OCI-LY1 (cell line): Measurements from ENCODE around the gene TOR1A.
"Not testable (repeated sequence)": the region's sequence is repeated elsewhere in the genome, so short reads cannot be mapped to it uniquely, and the experiment has no call there.

ENCODE experiments used
- H2AFZ ChIP-seq: fragments of 200-600 bp; sonication (generic), shearing (Covaris generic); 2 replicates; pipeline ENCODE4 v1.6.0; 2014; ENCODE audit warnings: antibody characterized with exemption, mild to moderate bottlenecking, low read length
- H3F3A ChIP-seq: fragments of 200-600 bp; sonication (generic), shearing (Covaris generic); 2 replicates; pipeline ENCODE4 v1.6.0; 2014; ENCODE audit warnings: mild to moderate bottlenecking, antibody characterized with exemption, low read length, moderate library complexity; ENCODE audit not compliant: insufficient read depth
- H3K27ac ChIP-seq: fragments of 200-600 bp; sonication (generic); 2 replicates; pipeline ENCODE4 v1.5.1; 2014; ENCODE audit warnings: low read length, mixed run types, mild to moderate bottlenecking, low read depth; ENCODE audit not compliant: poor library complexity, severe bottlenecking
- H3K27me3 ChIP-seq: fragments of 200-600 bp; sonication (generic); 2 replicates; pipeline ENCODE4 v1.6.0; 2014; ENCODE audit warnings: antibody characterized with exemption, mild to moderate bottlenecking, low read length, moderate library complexity; ENCODE audit not compliant: insufficient read depth
- H3K36me3 ChIP-seq: fragments of 200-600 bp; sonication (generic); 2 replicates; pipeline ENCODE4 v1.6.1; 2014; ENCODE audit warnings: mild to moderate bottlenecking, antibody characterized with exemption, low read length, moderate library complexity, mixed read lengths; ENCODE audit not compliant: insufficient read depth
- H3K4me1 ChIP-seq: fragments of 200-600 bp; sonication (generic); 2 replicates; pipeline ENCODE4 v1.5.1; 2014; ENCODE audit warnings: mild to moderate bottlenecking, low read length, moderate library complexity; ENCODE audit not compliant: insufficient read depth, severe bottlenecking
- H3K4me2 ChIP-seq: fragments of 200-600 bp; sonication (generic), shearing (Covaris generic); 2 replicates; pipeline ENCODE4 v1.6.1; 2014; ENCODE audit warnings: low read length
- H3K4me3 ChIP-seq: fragments of 200-600 bp; sonication (generic); 2 replicates; pipeline ENCODE4 v1.5.1; 2014; ENCODE audit warnings: low read length, low read depth, mild to moderate bottlenecking, mixed read lengths; ENCODE audit not compliant: poor library complexity, severe bottlenecking
- H3K79me2 ChIP-seq: fragments of 200-600 bp; shearing (Covaris generic); 2 replicates; pipeline ENCODE4 v1.6.1; 2016; ENCODE audit warnings: mixed run types, low read length, mixed read lengths; ENCODE audit not compliant: insufficient read depth
- H3K9ac ChIP-seq: fragments of 200-600 bp; sonication (generic), shearing (Covaris generic); 2 replicates; pipeline ENCODE4 v1.6.1; 2014; ENCODE audit warnings: mild to moderate bottlenecking, low read length, mixed read lengths
- H3K9me2 ChIP-seq: fragments of 200-600 bp; sonication (generic), shearing (Covaris generic); 2 replicates; pipeline ENCODE4 v1.6.1; 2014; ENCODE audit warnings: low read depth, mild to moderate bottlenecking, low read length, mixed read lengths
- H3K9me3 ChIP-seq: fragments of 200-600 bp; shearing (Covaris generic); 2 replicates; pipeline ENCODE4 v1.6.1; 2014; ENCODE audit warnings: low read length, mixed read lengths
- H4K20me1 ChIP-seq: fragments of 200-600 bp; sonication (generic), shearing (Covaris generic); 2 replicates; pipeline ENCODE4 v1.6.0; 2016; ENCODE audit warnings: mild to moderate bottlenecking, low read length; ENCODE audit not compliant: insufficient read depth
- EZH2 ChIP-seq: fragments of 200-600 bp; sonication (generic), shearing (Covaris generic); IDR thresholded peaks from 2 replicates; pipeline ENCODE4 v1.8.0; 2017; ENCODE audit warnings: borderline replicate concordance, mixed run types, mild to moderate bottlenecking, antibody characterized with exemption, low read length, moderate library complexity, mixed read lengths
- TF ChIP-seq, protein P1 (sequence below): fragments of 200-600 bp; sonication (generic), shearing (Covaris generic); IDR thresholded peaks from 2 replicates; pipeline ENCODE4 v1.5.1; 2017; ENCODE audit warnings: mild to moderate bottlenecking, antibody characterized with exemption, low read length, moderate library complexity, mixed read lengths

TOR1A gene

DNA sequence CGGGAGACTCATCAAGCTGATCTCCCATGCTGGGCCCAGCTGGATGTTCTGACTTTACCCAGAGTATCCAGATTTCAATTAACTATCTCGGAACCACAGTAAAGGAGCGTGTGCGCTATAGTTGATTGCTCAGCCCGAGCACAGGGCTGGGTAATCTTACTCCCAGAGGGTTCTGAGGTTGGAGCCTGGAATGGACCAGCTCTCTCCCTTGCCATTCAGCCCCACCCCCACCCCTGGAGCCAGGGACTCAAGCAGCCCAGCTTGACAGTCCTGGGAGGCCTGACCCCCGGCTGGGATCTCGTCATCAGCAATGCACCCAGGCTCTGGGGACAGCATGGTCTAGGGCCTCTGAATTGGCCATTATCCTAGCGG is 47.4 kb downstream of the TOR1A start:
- Histone ChIP-seq H2AFZ (no peak overlapping the region), H3K36me3 (no peaks in the 10 kb centered on the region), H3K4me2 (no peak overlapping the region)

DNA sequence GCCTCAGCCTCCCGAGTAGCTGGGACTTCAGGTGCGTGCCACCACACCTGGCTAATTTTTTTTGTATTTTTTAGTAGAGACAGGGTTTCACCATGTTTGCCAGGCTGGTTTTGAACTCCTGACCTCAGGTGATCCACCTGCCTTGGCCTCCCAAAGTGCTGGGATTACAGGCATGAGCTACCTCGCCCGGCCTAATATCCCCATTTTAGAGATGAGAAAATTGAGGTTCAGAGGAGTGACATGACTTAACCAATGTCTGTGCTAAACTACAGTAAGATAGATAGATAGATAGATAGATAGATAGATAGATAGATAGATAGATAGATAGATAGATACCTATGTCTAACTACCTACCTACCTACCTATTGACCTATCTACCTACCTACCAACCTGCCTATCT is 47.8 kb downstream of the TOR1A start:
- H3K79me2 ChIP-seq, H3K4me1 ChIP-seq, H3K4me2 ChIP-seq, H2AFZ ChIP-seq, H3K36me3 ChIP-seq, H3K9me3 ChIP-seq, H3K27ac ChIP-seq, H4K20me1 ChIP-seq, H3F3A ChIP-seq, H3K9me2 ChIP-seq, H3K4me3 ChIP-seq, H3K9ac ChIP-seq: not testable (repeated sequence)
- 0 out of 2 replicates have a peak, but pooled peaks cover 12% of the 10 kb centered on the region for H3K27me3 ChIP-seq

More for the DNA sequence above, 47.4 kb downstream of the TOR1A start:
- Histone ChIP-seq H3K79me2 (no peaks in the 10 kb centered on the region), H3K4me1 (no peaks in the 10 kb centered on the region), H3K4me3 (no peak overlapping the region), H3K9me2 (no peaks in the 10 kb centered on the region), H3K9me3 (no peaks in the 10 kb centered on the region), H3K27me3 (0 out of 2 replicates have a peak, but pooled peaks cover 12% of the 10 kb centered on the region), H4K20me1 (no peaks in the 10 kb centered on the region), H3K27ac (no peak overlapping the region), H3K9ac (no peak overlapping the region), H3F3A (no peaks in the 10 kb centered on the region)
- no peak for TF ChIP-seq EZH2
- TF ChIP-seq, protein P1, sequence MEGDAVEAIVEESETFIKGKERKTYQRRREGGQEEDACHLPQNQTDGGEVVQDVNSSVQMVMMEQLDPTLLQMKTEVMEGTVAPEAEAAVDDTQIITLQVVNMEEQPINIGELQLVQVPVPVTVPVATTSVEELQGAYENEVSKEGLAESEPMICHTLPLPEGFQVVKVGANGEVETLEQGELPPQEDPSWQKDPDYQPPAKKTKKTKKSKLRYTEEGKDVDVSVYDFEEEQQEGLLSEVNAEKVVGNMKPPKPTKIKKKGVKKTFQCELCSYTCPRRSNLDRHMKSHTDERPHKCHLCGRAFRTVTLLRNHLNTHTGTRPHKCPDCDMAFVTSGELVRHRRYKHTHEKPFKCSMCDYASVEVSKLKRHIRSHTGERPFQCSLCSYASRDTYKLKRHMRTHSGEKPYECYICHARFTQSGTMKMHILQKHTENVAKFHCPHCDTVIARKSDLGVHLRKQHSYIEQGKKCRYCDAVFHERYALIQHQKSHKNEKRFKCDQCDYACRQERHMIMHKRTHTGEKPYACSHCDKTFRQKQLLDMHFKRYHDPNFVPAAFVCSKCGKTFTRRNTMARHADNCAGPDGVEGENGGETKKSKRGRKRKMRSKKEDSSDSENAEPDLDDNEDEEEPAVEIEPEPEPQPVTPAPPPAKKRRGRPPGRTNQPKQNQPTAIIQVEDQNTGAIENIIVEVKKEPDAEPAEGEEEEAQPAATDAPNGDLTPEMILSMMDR = no peak

DNA sequence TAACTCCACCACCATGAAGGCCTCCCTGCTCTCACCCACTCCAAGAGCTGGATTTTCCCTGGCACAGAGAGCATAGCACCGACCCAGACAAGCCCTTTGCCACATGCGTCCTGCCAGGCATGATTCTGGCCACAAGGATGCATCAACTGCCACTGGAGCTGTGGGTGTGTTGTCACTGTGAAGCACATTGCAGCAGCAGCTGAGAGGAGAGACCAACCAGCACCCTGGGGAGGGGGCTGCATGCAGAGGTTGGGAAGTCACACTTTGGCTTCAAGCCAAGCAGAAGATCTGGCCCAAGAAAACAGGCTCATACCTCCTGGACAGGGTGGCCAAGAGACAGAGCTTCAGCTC is 48.5 kb downstream of the TOR1A start:
- H3F3A ChIP-seq = no peaks in the 10 kb centered on the region
- no peak overlapping the region for H3K4me2 ChIP-seq
- TF ChIP-seq, protein P1 = no peak
- TF ChIP-seq EZH2 = no peak
- no peaks in the 10 kb centered on the region for H3K9me2 ChIP-seq
- no peaks in the 10 kb centered on the region for H3K4me1 ChIP-seq
- H3K36me3 ChIP-seq = no peaks in the 10 kb centered on the region
- no peaks in the 10 kb centered on the region for H3K79me2 ChIP-seq
- no peaks in the 10 kb centered on the region for H3K9me3 ChIP-seq
- no peak overlapping the region for H2AFZ ChIP-seq
- no peak overlapping the region for H3K9ac ChIP-seq
- H3K27ac ChIP-seq = no peak overlapping the region
- H3K4me3 ChIP-seq = no peak overlapping the region
- H4K20me1 ChIP-seq = no peaks in the 10 kb centered on the region
- H3K27me3 ChIP-seq = 0 out of 2 replicates have a peak, but pooled peaks cover 12% of the 10 kb centered on the region

DNA sequence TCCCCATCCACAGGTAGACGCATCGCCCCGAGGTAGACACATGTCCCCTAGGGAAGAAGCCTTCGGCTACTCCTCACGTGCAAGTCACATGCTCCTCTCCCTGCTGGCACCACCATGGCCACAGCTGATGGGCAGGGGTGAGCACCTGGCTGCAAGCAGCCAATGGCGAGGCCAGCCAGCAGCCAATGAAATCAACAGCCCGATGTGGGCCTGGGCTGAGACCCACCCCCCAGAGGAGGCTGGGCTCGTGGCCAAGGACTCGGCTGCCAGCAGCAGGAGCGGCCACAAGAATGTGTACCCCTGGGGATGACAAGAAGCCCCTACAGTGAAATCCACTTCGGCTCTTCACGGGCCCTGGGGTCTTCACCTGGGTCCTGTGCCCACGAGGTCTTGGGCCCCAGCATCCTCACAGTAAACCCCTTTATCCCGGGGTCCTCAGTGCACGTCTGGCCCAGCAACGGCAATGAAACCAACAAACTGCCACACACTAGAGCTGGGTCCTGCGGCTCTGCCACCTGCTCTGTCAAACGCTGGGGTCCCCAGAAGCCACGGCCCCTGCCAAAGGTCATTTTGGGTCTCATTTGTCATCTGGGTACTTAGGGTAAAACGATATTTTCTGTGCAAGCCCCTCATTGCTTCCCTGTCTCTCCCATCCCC is 49.0 kb downstream of the TOR1A start:
- H3K9me2 ChIP-seq = no peaks in the 10 kb centered on the region
- no peaks in the 10 kb centered on the region for H3K36me3 ChIP-seq
- no peaks in the 10 kb centered on the region for H3K79me2 ChIP-seq
- H4K20me1 ChIP-seq = no peaks in the 10 kb centered on the region
- 0 out of 2 replicates have a peak, but pooled peaks cover 12% of the 10 kb centered on the region for H3K27me3 ChIP-seq
- no peak overlapping the region for H3K4me3 ChIP-seq
- no peak overlapping the region for H2AFZ ChIP-seq
- no peaks in the 10 kb centered on the region for H3K4me1 ChIP-seq
- no peaks in the 10 kb centered on the region for H3F3A ChIP-seq
- H3K27ac ChIP-seq = no peak overlapping the region
- TF ChIP-seq EZH2 = no peak
- TF ChIP-seq, protein P1 = no peak
- no peak overlapping the region for H3K9ac ChIP-seq
- no peaks in the 10 kb centered on the region for H3K9me3 ChIP-seq
- H3K4me2 ChIP-seq = no peak overlapping the region
